Dermis microvascular lymphatic vessel endothelial cell (primary cell): ENCODE measurements around the gene IFITM1. TPM values are rescaled to one million over a fixed set of nuclear protein-coding genes. Genes with fewer than 3 reads are reported as not detected.

Source experiments
- DNase-seq, 2 donors: peaks; one replicate each; pipeline versions ENCODE4 v3.0.0 to v3.0.0-alpha.2; 2010; ENCODE audit warnings: low read depth in 2 of 2
- total RNA-seq: library from RNA; depleted of rRNA; stranded (reverse); fragments of >200 nt; gene quantifications from 2 replicates; pipeline ENCODE4 v1.2.1, GENCODE V29; 2014

Gene IFITM1
- total RNA-seq, 1 donor from 2014 or later: 1.0 TPM

GRCh38 chr11:293852-294661, 19.8 kb upstream of the IFITM1 start:
- no peak for DNase-seq

- DNase-seq: no peak
These were observed 19.1 kb upstream of the IFITM1 start for GRCh38 chr11:294780-295179.

- DNase-seq: no peak
These were observed 18.3 kb upstream of the IFITM1 start for GRCh38 chr11:295351-296170.

DNA sequence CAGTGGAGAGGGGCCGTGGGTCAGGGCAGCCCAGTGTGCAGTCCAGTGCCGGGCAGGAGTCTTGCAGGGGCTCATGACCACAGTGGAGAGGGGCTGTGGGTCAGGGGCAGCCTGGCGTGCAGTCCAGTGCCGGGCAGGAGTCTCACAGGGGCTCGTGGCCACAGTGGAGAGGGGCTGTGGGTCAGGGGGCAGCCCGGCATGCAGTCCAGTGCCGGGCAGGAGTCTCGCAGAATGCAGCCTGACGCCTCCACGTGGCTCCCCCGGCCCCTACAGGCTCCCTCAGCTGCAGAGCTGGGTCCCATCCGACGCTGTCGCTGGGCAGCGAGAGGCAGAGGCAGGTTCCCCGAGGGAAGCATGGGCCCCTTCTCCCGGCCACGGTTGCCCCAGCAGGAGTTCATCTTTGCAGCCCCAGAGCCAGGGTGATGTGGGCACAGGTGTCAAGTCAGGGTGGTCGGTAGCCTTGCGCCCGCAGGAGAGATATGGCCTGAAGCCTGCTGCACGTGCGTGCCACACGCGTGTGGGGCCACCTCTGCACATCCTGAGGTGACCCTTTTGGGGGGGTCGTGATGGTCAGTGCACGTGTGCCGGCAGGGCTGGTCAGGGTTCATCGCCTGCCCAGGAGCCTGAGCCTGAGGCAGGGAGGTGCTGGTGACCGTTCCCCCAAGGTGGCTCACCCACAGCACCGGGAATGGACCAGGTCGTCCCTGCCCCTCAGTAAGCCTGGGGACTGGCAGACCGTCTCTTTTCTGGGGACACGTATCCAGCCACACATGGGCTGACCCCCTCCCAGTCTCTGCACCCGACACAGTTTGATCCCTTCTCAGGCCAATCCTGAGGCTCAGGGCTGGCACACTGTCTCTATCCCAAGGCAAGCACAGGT, 17.4 kb upstream of the IFITM1 start:
- DNase-seq: no peak

DNA sequence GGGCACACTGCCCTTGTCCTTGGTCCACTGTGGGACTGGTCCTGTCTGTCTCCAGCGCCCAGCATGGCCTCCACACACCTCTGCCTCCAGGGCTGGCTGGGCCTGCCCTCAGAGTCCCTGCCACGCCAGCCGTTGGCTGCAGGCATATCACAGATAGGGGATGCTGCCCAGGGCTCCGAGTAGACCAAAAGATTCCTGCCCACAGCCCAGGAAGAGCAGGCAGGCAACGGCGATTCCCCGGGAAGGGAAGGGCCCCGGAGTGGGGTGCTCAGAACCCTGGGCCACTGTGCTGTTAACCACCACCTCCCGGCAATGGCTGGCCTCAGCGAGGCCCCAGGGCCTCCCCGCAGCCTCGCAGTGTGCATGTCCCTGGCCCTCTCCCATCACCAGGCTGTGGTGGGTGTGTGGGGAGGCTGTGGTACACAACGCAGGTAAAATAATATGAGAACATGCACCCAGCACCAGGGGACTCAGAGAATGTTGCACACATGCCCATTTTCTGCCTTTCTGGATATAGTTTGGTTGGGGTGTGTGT, 16.7 kb upstream of the IFITM1 start:
- DNase-seq: no peak

DNA sequence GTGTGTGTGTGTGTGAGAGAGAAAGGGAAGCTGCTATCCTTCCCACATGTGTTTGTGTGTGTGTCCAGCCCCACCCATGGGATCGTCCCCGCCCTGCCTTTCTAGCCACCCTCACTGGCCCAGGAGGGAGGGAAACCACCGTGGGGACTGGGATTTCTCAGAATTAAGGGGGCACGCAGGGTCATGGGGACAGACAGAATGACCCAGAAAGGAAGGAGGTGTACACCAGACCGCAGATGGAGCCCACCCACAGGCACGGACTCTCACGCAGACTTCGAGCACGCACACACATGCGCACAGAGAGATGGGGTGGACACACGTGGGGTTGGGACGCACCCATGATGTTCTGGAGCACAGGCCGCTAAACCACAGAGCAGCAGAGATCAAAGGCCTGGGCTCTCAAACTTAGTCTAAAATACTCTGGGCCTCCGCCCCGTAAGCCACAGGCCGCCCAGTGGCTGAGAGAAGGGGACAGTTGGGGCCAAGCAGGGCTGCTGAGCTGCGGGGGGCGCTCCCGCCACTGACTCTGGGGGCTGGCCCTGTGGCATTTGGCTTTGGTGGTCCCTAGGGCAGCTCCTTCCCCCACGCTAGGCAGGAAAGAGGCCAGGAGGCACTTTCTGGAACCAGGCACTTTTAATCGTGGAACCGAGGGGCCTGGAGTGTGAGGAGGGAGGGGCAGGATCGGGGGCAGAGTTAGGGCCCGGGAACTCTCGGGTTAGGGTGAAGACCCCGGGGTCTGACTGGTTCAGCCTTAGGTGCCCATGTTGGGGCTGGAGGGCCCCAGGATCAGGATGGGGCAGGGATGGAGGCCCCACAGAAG, 16.0 kb upstream of the IFITM1 start:
- no peak for DNase-seq

- peak; percentile 19 to 59 for DNase-seq
These were observed 15.3 kb upstream of the IFITM1 start for GRCh38 chr11:298406-299065.

DNA sequence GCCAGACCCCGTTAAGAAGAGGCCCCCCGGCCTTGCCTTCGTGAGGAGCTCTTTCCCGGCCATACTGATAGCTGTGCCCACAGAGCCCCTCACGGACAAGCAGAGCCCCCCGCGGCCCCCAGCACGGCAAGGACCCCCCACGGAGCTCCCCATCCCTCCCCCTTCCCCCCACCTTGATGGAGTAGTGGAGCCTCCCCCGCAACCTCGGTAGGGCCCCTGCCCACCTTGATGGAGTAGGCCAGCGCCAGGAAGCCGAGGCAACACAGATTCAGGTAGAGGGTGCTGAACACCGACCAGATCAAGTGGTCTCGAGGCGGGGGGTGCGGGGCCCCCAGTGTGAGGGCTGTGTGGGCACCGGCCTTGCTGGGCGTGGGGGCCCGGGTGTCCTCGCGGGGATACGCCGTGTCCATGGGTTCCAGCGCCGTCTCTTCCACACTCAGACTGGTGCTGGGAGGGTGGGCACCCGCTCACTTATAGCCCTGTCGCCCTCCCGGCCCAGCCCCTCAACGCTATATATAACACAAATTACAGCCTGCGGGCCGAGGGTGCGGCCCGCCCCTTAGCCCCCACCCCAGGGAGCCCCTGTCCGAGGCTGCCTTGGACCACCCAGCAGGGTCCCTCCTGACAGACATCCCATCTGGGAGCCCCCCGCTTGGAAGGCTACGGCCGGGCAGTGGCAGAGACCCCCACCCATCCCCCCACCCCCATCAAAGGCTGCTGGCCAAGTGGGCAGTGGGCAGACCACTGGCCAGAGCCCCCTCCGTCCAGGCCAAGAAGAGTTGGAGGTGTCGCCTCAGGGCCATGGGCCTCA, 14.6 kb upstream of the IFITM1 start, which contains the start of gene IFITM5:
TSS of gene IFITM5 (minus strand) at position 446 of the 811 bp plus-strand sequence. CDS start at position 410, 36 bp downstream.
- DNase-seq: no peak

- peak in 1 of 2 donors; percentile 29 for DNase-seq
These were observed 13.7 kb upstream of the IFITM1 start for GRCh38 chr11:299951-300735.

DNA sequence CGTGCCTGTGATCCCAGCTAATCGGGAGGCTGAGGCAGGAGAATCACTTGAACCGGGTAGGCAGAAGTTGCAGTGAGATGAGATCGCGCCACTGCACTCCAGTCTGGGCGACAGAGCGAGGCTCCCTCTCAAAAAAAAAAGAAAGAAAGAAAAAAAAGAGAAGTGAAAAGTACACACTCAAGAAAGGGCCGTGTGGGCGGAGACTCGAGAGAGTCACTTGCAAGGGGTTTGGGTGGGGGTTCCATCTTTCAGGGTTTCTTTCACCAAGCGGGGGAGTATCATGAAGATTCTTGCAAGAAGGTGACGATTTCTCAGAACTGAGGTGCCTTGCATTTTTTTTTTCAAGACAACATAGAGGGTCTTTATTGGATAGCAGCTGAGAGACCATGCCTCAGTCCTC, 10.5 kb upstream of the IFITM1 start:
- no peak for DNase-seq

DNA sequence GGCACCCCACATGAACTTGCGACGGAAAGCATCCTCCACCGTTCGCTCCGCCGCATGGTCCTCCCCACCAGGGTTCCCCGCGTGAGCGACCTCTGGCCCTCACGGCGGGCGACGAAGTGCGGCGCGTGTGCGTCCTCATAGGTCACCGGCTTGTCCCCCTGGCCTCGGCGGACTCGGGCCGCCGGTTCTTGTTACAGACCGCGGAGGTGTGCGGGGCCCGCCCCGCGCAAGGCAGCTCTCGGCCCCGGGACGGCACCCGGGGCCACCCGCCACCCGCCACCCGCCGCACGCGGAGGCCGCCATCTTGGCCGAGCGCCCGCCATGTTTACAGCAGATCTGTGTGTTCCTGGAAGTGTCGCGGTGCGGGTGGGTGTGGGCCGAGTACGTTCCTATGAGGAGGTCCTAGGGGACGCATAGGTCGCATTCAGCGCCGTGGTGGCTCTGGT, 9.8 kb upstream of the IFITM1 start:
- no peak for DNase-seq

DNA sequence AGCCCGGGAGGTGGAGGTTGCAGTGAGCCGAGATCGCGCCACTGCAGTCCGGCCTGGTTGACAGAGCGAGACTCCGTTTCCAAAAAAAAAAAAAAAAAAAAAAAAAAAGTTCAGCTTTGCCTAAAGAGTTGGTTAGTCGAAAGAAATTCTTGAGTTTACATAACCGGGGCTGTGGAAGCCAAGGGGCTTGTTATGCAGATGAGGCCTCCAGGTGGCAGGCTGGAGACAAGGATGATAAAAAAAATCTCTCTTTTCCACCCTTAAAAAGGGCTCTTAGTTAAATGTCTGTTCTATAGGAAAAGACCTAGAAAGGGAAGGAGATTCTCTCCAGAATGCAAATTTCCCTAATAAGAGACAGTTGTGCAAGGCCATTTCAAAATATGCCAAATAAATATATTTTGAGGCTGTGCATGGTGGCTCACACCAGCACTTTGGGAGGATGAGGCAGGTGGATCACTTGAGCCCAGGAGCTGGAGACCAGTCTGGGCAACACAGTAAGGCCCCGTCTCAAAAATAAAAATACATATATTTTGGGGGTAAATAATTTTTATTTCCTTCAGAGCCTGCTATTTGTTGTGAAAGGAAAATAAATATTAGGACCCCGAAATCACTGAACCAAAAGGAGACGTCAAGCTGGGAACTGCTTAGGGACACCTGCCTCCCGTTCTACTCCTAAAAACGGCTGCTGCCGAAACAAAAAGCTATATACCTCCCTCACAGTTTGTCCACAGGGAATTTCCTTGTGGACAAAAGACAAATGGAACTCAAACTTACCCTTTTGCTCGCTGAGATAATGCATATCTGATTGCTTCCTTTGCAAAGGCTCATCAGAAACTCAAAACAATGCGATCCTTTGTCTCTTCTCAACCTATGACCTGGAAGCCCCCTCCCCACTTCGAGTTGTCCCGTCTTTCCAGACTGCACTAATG, 8.7 kb upstream of the IFITM1 start:
- DNase-seq: peak; percentile 55 to 77

DNA sequence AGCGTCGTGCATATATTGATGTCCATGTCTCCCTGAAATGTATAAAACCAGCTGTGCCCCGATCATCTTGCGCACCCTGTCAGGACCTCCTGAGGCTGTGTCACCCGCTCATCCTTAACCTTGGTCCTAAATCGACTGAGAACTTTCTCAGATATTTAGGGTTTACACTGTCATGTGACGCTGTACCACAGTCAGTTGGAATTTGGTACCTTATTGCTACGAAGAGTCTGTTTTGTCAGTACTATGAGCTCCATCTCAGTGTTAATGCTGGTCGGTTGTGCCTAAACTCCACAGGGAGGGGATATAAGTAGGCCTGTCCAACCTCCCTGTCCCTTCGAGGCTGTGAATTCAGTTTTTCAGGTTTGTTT, 8.0 kb upstream of the IFITM1 start:
- DNase-seq: no peak

GRCh38 chr11:306645-307371, 7.0 kb upstream of the IFITM1 start:
- no peak for DNase-seq

DNA sequence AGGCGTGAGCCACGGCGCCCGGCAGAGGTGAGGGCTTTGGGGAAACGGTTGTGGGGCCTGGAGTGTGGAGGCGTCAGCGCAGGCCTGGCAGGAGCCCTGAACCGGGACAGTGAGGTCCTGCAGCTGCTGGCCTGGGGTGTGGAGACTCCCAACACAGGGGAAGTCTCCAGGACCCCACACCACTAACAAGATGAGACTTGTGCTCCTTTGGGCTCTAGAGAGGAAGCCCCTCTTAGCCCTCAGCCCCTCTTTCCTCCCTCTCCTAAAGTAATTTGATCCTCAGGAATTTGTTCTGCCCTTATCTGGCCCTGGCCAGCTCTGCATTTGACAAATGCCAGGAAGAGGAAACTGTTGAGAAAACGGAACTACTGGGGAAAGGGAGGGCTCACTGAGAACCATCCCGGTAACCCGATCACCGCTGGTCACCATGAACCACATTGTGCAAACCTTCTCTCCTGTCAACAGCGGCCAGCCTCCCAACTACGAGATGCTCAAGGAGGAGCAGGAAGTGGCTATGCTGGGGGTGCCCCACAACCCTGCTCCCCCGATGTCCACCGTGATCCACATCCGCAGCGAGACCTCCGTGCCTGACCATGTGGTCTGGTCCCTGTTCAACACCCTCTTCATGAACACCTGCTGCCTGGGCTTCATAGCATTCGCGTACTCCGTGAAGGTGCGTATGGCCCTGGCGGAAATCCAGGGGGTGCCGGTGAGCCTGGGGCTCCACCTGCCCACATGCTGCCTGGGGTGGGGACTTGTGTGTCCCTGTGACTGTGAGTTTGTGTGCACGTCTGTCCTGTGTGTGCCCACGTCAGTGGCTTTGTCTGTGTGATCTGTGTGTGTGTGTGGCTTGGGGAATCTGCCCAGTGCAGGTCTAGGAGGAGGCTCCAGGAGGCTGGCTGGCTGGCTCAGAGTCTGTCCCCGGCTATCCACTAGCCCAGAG, 5.8 kb upstream of the IFITM1 start, which contains the start of gene IFITM2:
TSS of gene IFITM2 (plus strand) at position 51 of the 943 bp plus-strand sequence. CDS start at position 428, 377 bp downstream.
- DNase-seq: peak; percentile 74 to 76
